PC-9 (cell line): Measurements from ENCODE around the gene RBBP8. TPM values are rescaled to one million over a fixed set of nuclear protein-coding genes. Genes with fewer than 3 reads are reported as not detected.
A peak's percentile ranks its signal among the peaks of the same experiment; 100 is the strongest.

Experiments
- BruUV-seq: library from RNA; stranded (reverse); fragments of 400-500 nt; replicated peaks from 2 replicates; lab custom pipeline; 2021; lab: Mats Ljungman, UMichigan
- CTCF ChIA-PET: fragments of 300-600 bp; sonication (Branson Sonifier 250); formaldehyde crosslinking; loops from one replicate; lab custom pipeline; 2022; ENCODE audit warnings: antibody characterized with exemption; lab: Charles Lee
- POLR2A ChIA-PET: fragments of 300-600 bp; sonication (Branson Sonifier 250); formaldehyde crosslinking; loops from one replicate; lab custom pipeline; 2022; ENCODE audit warnings: antibody characterized with exemption; ENCODE audit not compliant: unreplicated experiment; lab: Charles Lee
- DNase-seq, 2 experiments: peaks; one replicate each; pipeline versions ENCODE4 v3.0.0 to v3.0.0-alpha.2; 2015 to 2022; ENCODE audit warnings: mixed read lengths in 1 of 2
- H2AFZ ChIP-seq: fragments of 200-600 bp; sonication (generic); 2 replicates; pipeline ENCODE4 v1.8.1; 2017; ENCODE audit warnings: antibody characterized with exemption
- H3F3A ChIP-seq: fragments of 200-600 bp; sonication (generic); 2 replicates; pipeline ENCODE4 v1.8.1; 2017; ENCODE audit warnings: antibody characterized with exemption, mild to moderate bottlenecking, low read depth; ENCODE audit not compliant: insufficient read depth
- H3K27ac ChIP-seq: fragments of 200-600 bp; sonication (generic); 2 replicates; pipeline ENCODE4 v1.6.1; 2016; ENCODE audit warnings: mixed run types
- H3K27me3 ChIP-seq: fragments of 200-600 bp; sonication (generic); 2 replicates; pipeline ENCODE4 v1.6.1; 2016; ENCODE audit warnings: low read depth, mixed run types; ENCODE audit not compliant: insufficient read depth
- H3K36me3 ChIP-seq: fragments of 200-600 bp; sonication (generic); 2 replicates; pipeline ENCODE4 v1.6.1; 2016; ENCODE audit warnings: low read depth, mixed run types
- H3K4me1 ChIP-seq: fragments of 200-600 bp; sonication (generic); replicated peaks from 2 replicates; pipeline ENCODE4 v1.6.1; 2016; ENCODE audit warnings: mixed run types; ENCODE audit not compliant: insufficient read depth
- H3K4me2 ChIP-seq: fragments of 200-600 bp; sonication (generic); 2 replicates; pipeline ENCODE4 v1.6.1; 2017; ENCODE audit warnings: mixed run types
- H3K4me3 ChIP-seq: fragments of 200-600 bp; sonication (generic); 2 replicates; pipeline ENCODE4 v1.6.1; 2016; ENCODE audit warnings: mixed run types
- H3K79me2 ChIP-seq: fragments of 200-600 bp; sonication (generic); 2 replicates; pipeline ENCODE4 v1.6.1; 2017; ENCODE audit warnings: low read depth, mixed run types
- H3K9me2 ChIP-seq: fragments of 200-600 bp; sonication (generic); 2 replicates; pipeline ENCODE4 v1.8.1; 2017; ENCODE audit warnings: mild to moderate bottlenecking; ENCODE audit not compliant: insufficient read depth
- H3K9me3 ChIP-seq: fragments of 200-600 bp; sonication (generic); 2 replicates; pipeline ENCODE4 v1.8.1; 2016; ENCODE audit warnings: low read depth; ENCODE audit not compliant: insufficient read depth
- H4K20me1 ChIP-seq: fragments of 200-600 bp; sonication (generic); 2 replicates; pipeline ENCODE4 v1.8.1; 2017; ENCODE audit not compliant: insufficient read depth
- EZH2 ChIP-seq: fragments of 200-600 bp; sonication (generic); IDR thresholded peaks from 2 replicates; pipeline ENCODE4 v1.8.0; 2017; ENCODE audit warnings: antibody characterized with exemption, low read depth
- intact Hi-C: fragments of 100-400 bp; cut with micrococcal nuclease; formaldehyde crosslinking; loops from one replicate; pipeline ENCODE4 v1.10.0; 2022; ENCODE audit not compliant: unreplicated experiment
- total RNA-seq: library from RNA; stranded (reverse); gene quantifications from 2 replicates; pipeline ENCODE4 v1.2.3, GENCODE V29; 2021
- TF ChIP-seq, protein P1 (sequence below): fragments of 200-600 bp; sonication (generic); conservative IDR thresholded peaks from 2 replicates; pipeline ENCODE4 v1.6.1; 2017; ENCODE audit warnings: mixed run types, antibody characterized with exemption, mild to moderate bottlenecking, moderate library complexity

RBBP8 gene
- total RNA-seq, 1 experiment from 2014 or later = 28.4 TPM

DNA sequence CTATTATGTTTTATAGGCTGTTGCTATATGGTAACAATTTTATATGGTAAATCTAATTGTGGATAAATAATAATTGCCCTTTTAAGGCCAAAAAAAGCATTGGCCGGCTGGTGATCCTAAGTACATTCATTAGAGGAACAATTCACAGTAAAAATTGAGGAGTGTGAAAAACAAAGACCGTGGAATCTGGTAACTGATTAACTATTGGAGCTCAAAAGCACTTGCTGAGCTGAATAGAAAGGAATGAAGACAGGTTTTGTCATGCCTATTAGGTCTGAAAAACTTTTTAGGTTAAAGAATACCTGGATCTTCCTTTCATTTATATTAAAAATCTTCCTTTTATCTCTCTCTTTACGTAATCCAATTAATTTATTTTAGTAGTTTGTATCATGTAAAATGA is 18.5 kb upstream of the RBBP8 start:
- no peaks in the 10 kb centered on the region for H3K9me2 ChIP-seq
- ChIA-PET POLR2A (no interaction called here), CTCF (interaction anchor here (0.6 to 0.8 kb wide), 2 partner anchors 67 to 496 kb away, joined by 3 to 11 read pairs; no protein-coding TSS in a partner anchor)
- peak overlapping the region; percentile 71 for H3K4me2 ChIP-seq
- H3K27me3 ChIP-seq = no peaks in the 10 kb centered on the region
- peak overlapping the region; percentile 22; the same call in 1 of the 2 replicates for H3K4me3 ChIP-seq
- no peaks in the 10 kb centered on the region for H3K36me3 ChIP-seq
- peak overlapping the region; percentile 39 for H3K27ac ChIP-seq
- peaks cover 40% of the 10 kb centered on the region for H3K4me1 ChIP-seq
- no TSS peak for BruUV-seq
- peaks cover 17% of the 10 kb centered on the region for H3F3A ChIP-seq
- H4K20me1 ChIP-seq = no peaks in the 10 kb centered on the region
- H3K9me3 ChIP-seq = no peaks in the 10 kb centered on the region
- H3K79me2 ChIP-seq = no peaks in the 10 kb centered on the region
- no peak for DNase-seq
- TF ChIP-seq, protein P1, sequence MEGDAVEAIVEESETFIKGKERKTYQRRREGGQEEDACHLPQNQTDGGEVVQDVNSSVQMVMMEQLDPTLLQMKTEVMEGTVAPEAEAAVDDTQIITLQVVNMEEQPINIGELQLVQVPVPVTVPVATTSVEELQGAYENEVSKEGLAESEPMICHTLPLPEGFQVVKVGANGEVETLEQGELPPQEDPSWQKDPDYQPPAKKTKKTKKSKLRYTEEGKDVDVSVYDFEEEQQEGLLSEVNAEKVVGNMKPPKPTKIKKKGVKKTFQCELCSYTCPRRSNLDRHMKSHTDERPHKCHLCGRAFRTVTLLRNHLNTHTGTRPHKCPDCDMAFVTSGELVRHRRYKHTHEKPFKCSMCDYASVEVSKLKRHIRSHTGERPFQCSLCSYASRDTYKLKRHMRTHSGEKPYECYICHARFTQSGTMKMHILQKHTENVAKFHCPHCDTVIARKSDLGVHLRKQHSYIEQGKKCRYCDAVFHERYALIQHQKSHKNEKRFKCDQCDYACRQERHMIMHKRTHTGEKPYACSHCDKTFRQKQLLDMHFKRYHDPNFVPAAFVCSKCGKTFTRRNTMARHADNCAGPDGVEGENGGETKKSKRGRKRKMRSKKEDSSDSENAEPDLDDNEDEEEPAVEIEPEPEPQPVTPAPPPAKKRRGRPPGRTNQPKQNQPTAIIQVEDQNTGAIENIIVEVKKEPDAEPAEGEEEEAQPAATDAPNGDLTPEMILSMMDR = no peak
- no peak for TF ChIP-seq EZH2
- intact Hi-C loops = no loop called here
- no peak overlapping the region for H2AFZ ChIP-seq

DNA sequence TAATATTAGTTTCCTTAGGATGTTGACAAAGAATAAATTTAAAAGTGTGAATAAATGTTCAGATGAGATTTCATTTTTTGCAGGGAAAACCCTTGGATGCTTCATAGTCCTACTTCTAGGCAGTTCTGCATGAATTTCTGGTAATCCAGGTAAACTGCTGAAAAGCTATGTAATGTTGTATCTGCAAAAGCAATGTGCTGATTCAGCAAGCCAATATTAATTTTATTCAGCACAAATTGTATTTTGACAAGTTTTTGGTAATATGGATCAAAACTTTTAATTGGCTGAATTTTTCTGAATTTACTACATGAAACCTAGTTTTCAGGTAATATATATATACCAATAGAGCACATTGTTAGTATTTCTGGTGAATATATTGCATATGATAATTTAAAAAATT is 17.8 kb upstream of the RBBP8 start:
- no peaks in the 10 kb centered on the region for H3K9me2 ChIP-seq
- POLR2A ChIA-PET = no interaction called here
- H3K4me1 ChIP-seq = peaks cover 43% of the 10 kb centered on the region
- no peaks in the 10 kb centered on the region for H3K27me3 ChIP-seq
- no peaks in the 10 kb centered on the region for H4K20me1 ChIP-seq
- BruUV-seq = no TSS peak
- CTCF ChIA-PET = interaction anchor here (0.7 kb wide), 1 partner anchor 915 kb away, joined by 3 read pairs; no protein-coding TSS in a partner anchor
- H3K36me3 ChIP-seq = no peaks in the 10 kb centered on the region
- no peaks in the 10 kb centered on the region for H3K9me3 ChIP-seq
- H3K79me2 ChIP-seq = no peaks in the 10 kb centered on the region
- no peak for DNase-seq
- H3K4me2 ChIP-seq = no peak overlapping the region; the same call in 1 of the 2 replicates
- no peak overlapping the region for H3K4me3 ChIP-seq
- peaks cover 17% of the 10 kb centered on the region for H3F3A ChIP-seq
- TF ChIP-seq, protein P1 = no peak
- no peak for TF ChIP-seq EZH2
- intact Hi-C loops = no loop called here
- H2AFZ ChIP-seq = no peak overlapping the region
- no peak overlapping the region for H3K27ac ChIP-seq

DNA sequence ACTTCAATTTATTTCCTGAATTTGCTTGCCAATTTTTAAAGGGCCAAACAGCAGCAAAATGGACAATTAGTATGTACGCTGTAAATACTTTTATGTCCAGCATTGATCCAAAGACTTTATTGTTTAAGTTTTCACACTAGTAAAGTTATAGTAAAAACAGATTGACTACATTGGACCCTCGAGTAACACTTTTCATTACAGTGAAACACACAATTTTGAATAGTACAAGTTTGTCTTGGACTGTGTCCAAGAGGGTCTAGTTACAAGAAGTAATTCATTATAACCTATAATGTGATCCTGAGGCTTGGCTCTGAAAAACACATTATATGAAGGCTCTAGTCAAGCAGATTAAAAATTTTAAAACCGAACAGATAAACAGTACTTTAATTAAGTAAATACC is 11.4 kb upstream of the RBBP8 start:
- no peak for DNase-seq
- H3K4me2 ChIP-seq = peak overlapping the region; percentile 49
- no peak overlapping the region for H3K4me3 ChIP-seq
- H3K36me3 ChIP-seq = no peaks in the 10 kb centered on the region
- H4K20me1 ChIP-seq = no peaks in the 10 kb centered on the region
- H3K27me3 ChIP-seq = no peaks in the 10 kb centered on the region
- no peak for TF ChIP-seq EZH2
- TF ChIP-seq, protein P1 = no peak
- no peaks in the 10 kb centered on the region for H3K9me2 ChIP-seq
- H3K27ac ChIP-seq = peak overlapping the region; percentile 65
- H3K79me2 ChIP-seq = no peaks in the 10 kb centered on the region
- H3K9me3 ChIP-seq = no peaks in the 10 kb centered on the region
- CTCF ChIA-PET = no interaction called here
- intact Hi-C loops = no loop called here
- POLR2A ChIA-PET = no interaction called here
- no TSS peak for BruUV-seq
- peaks cover 22% of the 10 kb centered on the region for H3K4me1 ChIP-seq
- H2AFZ ChIP-seq = no peak overlapping the region
- no peaks in the 10 kb centered on the region for H3F3A ChIP-seq
